Measurements from ENCODE around the gene PTPN14.

Gene PTPN14

GRCh38 chr1:214476229-214476985 lies 75.0 kb downstream of the PTPN14 start:
- no peak for DNase-seq (ENCODE audit: low read depth in 2 of 2)

- no peak for DNase-seq (ENCODE audit: low read depth in 2 of 2)
These were observed 75.7 kb downstream of the PTPN14 start for GRCh38 chr1:214475746-214476145.

GRCh38 chr1:214475331-214475730 lies 76.1 kb downstream of the PTPN14 start:
- no peak for DNase-seq (ENCODE audit: low read depth in 2 of 2)

- no peak for DNase-seq (ENCODE audit: low read depth in 2 of 2)
These were observed 76.9 kb downstream of the PTPN14 start for GRCh38 chr1:214474467-214474866.

- no peak for DNase-seq (ENCODE audit: low read depth in 2 of 2)
These were observed 77.5 kb downstream of the PTPN14 start for GRCh38 chr1:214473862-214474261.

- DNase-seq (ENCODE audit: low read depth in 2 of 2) = no peak
These were observed 78.0 kb downstream of the PTPN14 start for GRCh38 chr1:214473387-214473786.

GRCh38 chr1:214472364-214472763 lies 79.0 kb downstream of the PTPN14 start:
- DNase-seq (ENCODE audit: low read depth in 2 of 2) = no peak

- no peak for DNase-seq (ENCODE audit: low read depth in 2 of 2)
These were observed 79.9 kb downstream of the PTPN14 start for GRCh38 chr1:214471458-214471857.

- DNase-seq (ENCODE audit: low read depth in 2 of 2) = no peak
These were observed 81.3 kb downstream of the PTPN14 start for GRCh38 chr1:214470132-214470531.

GRCh38 chr1:214469290-214469689 lies 82.1 kb downstream of the PTPN14 start:
- no peak for DNase-seq (ENCODE audit: low read depth in 2 of 2)

- no peak for DNase-seq (ENCODE audit: low read depth in 2 of 2)
These were observed 84.3 kb downstream of the PTPN14 start for GRCh38 chr1:214467078-214467585.

GRCh38 chr1:214466403-214467077 lies 84.9 kb downstream of the PTPN14 start:
- no peak for DNase-seq (ENCODE audit: low read depth in 2 of 2)

- DNase-seq (ENCODE audit: low read depth in 2 of 2) = no peak
These were observed 86.7 kb downstream of the PTPN14 start for GRCh38 chr1:214464445-214465287.

GRCh38 chr1:214463596-214463995 lies 87.8 kb downstream of the PTPN14 start:
- DNase-seq (ENCODE audit: low read depth in 2 of 2) = no peak

GRCh38 chr1:214462882-214463281 lies 88.5 kb downstream of the PTPN14 start:
- no peak for DNase-seq (ENCODE audit: low read depth in 2 of 2)

GRCh38 chr1:214461305-214461704 lies 90.1 kb downstream of the PTPN14 start:
- no peak for DNase-seq (ENCODE audit: low read depth in 2 of 2)

- no peak for DNase-seq (ENCODE audit: low read depth in 2 of 2)
These were observed 91.0 kb downstream of the PTPN14 start for GRCh38 chr1:214460304-214460916.

- no peak for DNase-seq (ENCODE audit: low read depth in 2 of 2)
These were observed 91.5 kb downstream of the PTPN14 start for GRCh38 chr1:214459895-214460294.

GRCh38 chr1:214458541-214458940 lies 92.9 kb downstream of the PTPN14 start:
- DNase-seq (ENCODE audit: low read depth in 2 of 2) = no peak

GRCh38 chr1:214455971-214456867 lies 95.2 kb downstream of the PTPN14 start:
- DNase-seq (ENCODE audit: low read depth in 2 of 2) = no peak

GRCh38 chr1:214455479-214455878 lies 95.9 kb downstream of the PTPN14 start:
- DNase-seq (ENCODE audit: low read depth in 2 of 2) = no peak

All from stimulated activated CD4-positive, alpha-beta T cell treated with anti-CD3 and anti-CD28 coated beads, Interleukin-1b, Interleukin-23, amount 100 ng/mL, for 1 hour (primary cell).